Right ventricle myocardium inferior (tissue), 1 donor: ENCODE data around the gene TASL. TPM values are rescaled to one million over a fixed set of nuclear protein-coding genes. Genes with fewer than 3 reads are reported as not detected.
"Not testable (repeated sequence)": the region's sequence is repeated elsewhere in the genome, so short reads cannot be mapped to it uniquely, and the experiment has no call there.

ENCODE experiments used
- ATAC-seq: fragments of 200-7000 bp; cut with Tn5 transposase; one replicate; pipeline ENCODE4 v1.9.1; 2020; ENCODE audit warnings: mild to moderate bottlenecking, moderate library complexity
- DNase-seq: peaks from one replicate; pipeline ENCODE4 v3.0.0; 2021; ENCODE audit errors: missing footprints
- intact Hi-C: fragments of 100-400 bp; cut with DNase I; formaldehyde crosslinking; loops from one replicate; pipeline ENCODE4 v1.11.0; 2022
- total RNA-seq: library from RNA; stranded (reverse); fragmentation: NEBNext Ultra II Directional; extraction: Animal tissue kit (Norgen Biotek cat#: 25700); gene quantifications from one replicate; pipeline ENCODE4 v1.2.1, GENCODE V29; 2021
- donor health status: DM: no; HTN: yes; CAD: no; lungs with severe emphysema.

TASL gene
- total RNA-seq, 1 donor from 2014 or later, result 0.68 TPM

DNA sequence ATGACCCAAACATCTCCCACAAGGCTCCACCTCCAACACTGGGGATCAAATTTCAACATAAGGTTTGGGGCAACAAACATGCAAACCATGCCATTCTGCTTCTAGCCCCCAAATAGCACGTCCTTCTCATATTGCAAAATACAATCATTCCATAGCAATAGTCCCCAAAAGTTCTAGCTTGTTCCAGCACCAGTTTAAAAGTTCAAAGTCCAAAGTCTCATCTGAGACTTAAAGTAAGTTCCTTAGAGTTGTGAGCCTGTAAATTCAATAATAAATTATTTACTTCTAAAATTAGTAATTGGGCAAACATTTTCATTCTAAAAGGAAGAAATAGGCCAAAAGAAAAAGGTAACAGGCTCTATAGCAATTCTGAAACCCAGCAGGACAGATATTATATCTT, 8.9 kb upstream of the TASL start:
- intact Hi-C loops, result no loop called here
- no peak for ATAC-seq
- DNase-seq, result no peak

DNA sequence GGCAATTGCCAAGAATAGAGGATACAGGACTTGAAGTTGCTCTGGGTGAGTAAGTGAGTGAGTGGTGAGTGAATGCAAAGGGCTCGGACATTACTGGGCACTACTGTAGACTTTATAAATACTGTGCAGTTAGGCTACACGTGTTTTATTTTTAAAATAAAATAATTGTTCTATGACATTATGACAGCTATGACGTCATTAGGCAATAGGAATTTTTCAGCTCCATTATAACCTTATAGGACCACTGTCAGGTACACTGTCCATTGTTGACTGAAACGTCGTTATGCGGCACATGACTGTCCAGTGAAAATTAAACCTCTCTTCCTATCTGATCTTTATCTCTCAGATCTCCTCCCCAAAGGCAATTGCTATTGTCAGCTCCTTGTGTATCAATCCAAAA, 5.1 kb upstream of the TASL start:
- intact Hi-C loops, result no loop called here
- DNase-seq, result no peak
- no peak for ATAC-seq

DNA sequence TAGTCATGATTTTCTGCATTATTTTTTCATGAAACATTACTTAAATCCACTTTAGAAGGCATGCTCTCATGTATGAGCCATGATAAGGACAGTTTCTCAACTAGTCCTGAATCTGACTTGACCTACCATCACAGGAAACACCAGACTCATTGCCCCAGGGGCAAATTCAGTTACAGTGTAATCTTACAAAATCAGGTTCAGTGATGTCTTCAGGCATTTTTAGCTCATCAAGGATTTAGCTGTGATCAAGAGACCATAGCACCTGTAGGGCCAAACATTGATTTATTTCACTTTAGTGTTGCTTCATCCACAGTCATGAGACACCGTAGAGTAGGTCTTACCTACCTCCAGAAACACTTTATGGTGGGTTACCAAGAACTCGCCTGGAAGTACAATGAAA, 3.1 kb upstream of the TASL start:
- ATAC-seq, result no peak
- intact Hi-C loops, result no loop called here
- DNase-seq, result no peak

DNA sequence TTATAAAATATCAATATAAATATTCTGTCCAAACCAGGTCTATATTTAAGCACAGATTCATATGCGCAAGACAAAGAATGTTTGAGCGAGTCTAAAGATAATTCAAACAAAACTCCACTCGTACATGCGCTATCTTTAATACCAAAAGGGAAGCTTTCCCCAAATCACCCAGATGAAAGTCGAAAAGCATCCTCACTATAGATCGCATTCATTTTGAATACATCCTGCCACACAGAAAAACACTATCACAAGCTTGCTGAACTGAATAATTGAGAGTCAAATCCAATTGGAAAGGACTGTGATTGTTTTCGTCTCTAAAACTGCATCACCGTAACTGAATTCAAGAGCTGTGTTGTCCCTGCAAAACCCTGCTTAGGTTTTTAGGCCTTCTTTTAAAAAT, 685 bp downstream of the TASL start:
- ATAC-seq (no peak), DNase-seq (no peak)
- intact Hi-C loops, result no loop called here

DNA sequence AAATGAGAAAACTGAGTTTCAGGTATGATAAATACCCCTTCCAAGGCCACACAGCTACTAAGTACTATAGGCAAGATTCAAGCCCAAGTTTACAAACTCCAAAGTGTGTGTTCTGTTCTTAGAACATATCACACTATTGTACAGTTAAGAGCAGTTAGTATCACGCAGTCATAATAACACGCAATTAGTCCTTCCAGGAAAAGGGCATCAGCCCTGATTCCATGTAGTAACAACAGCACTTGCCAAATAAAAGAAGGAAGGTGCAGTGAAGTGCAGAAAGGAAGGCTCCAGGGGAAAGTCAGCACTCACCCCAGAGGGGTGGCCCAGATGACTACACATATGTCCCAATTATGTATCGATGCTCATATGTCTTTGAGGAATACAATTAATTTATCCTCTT, 4.4 kb downstream of the TASL start:
- intact Hi-C loops, result loop anchor here (5.0 kb wide), 2 partner anchors 99 to 134 kb away; no protein-coding TSS in a partner anchor

DNA sequence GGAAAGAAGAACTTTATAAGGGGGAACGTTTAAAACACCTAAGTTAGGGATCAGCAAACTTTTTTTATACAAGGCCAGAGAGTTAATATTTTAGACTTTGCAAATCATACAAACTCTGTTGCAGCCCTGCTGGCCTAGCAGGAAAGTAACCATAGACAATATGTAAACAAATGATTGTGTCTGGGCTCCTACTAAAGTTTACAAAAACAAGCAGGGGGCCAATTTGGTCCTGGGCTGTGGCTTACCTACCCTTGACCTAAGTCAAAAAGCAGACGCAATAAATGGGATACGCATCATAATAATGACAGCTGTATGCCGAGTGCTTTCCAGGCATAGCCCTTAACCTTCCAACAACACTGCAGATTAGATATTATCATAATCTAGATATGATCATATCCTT, 4.9 kb downstream of the TASL start:
- no peak for ATAC-seq

More for the DNA sequence above, 4.4 kb downstream of the TASL start:
- DNase-seq, result no peak
- no peak for ATAC-seq

DNA sequence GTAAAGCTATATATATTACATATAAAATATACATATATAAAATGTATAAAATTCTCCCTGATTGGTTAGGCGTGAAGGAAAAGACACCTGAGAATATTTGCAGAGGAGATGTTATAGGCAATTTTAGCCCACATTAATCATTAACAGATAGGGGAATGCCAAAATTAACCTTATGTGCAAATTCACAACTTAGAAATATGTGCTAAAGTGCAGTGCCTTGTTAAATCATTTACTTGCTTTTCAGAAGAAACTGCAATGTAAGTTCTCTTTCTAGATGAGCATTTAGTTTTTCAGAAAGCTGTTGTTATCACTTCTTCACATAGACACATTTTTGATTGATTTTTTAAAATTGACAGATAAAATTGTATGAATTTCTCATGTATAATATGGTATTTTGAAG, 5.6 kb downstream of the TASL start:
- ATAC-seq (no peak), DNase-seq (no peak)
- intact Hi-C loops, result loop anchor here (5.0 kb wide), 2 partner anchors 100 to 135 kb away; no protein-coding TSS in a partner anchor

More for the DNA sequence above, 4.9 kb downstream of the TASL start:
- no peak for DNase-seq
- intact Hi-C loops, result loop anchor here (5.0 kb wide), 2 partner anchors 100 to 135 kb away; no protein-coding TSS in a partner anchor

DNA sequence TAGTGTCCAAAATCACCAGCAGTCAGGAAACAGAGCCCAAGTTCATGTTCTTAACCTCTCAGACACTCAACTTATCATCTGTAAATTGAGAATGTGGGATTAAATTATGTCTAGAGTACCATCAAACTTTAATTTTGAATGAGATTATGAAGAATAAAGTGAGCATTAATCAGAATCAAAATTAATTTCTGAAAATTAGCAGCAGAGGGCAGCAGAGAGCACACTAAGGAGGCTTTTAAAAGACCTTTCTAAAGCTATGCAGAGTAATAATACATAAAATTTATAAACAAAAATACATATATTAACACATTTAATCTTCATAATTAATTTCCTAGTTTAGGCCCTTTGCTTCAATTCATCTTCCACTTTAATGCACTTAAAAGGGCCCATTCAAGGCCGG, 7.1 kb downstream of the TASL start:
- DNase-seq (no peak), ATAC-seq (no peak)
- intact Hi-C loops, result loop anchor here (5.0 kb wide), 2 partner anchors 102 to 137 kb away; no protein-coding TSS in a partner anchor

DNA sequence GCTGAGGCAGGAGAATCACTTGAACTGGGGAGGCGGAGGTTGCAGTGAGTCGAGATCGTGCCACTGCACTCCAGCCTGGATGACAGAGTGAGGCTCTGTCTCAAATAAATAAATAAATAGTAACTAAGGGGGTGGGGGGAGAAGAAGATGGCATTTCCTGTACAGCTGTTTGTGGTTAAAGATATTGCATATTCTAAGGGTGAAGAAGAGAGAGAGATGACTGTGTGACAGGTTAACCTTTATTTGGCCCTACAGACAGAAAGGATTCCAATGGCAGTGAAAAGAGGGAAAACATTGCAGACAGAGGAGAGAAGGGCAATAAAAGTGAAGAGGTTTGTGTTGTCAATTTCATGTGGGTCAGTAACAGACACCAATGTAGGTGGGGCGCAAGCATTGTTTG, 9.4 kb downstream of the TASL start:
- DNase-seq, result no peak
- no peak for ATAC-seq
- intact Hi-C loops, result no loop called here

DNA sequence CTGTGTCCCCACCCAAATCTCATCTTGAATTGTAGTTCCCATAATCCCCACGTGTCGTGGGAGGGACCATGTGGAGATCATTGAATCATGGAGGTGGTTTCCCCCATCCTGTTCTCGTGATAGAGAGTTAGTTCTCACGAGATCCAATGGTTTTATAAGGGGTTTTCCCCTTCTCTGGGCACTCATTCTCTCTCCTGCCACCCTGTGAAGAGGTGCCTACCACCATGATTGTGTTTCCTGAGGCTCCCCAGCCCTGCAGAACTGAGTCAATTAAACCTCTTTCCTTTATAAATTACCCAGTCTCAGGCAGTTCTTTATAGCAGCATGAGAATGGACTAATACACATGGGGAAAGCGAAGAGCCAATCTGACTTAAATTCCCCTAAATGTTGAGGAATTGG, 14.5 kb downstream of the TASL start:
- ATAC-seq, intact Hi-C loops, DNase-seq: not testable (repeated sequence)

DNA sequence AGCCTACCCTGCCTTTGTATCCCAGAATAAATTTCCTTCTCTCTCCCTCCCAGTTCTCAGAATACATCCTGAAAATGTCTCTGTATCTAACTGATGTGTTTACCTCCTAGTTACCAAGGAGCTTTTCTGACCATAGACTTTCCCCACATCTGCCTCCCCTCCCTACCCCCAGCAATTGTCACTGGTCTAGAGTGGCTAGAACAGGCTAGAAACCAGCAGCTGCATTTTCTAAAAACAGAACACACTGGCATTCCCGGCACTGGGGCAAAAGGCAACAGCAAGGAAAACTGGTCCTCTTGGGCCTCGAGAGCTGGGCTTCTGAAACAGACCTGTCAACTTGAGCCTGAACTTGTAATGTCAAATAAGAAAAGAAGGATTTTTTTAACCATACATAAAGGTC, 16.4 kb downstream of the TASL start:
- ATAC-seq (peak; percentile 91), DNase-seq (no peak)
- intact Hi-C loops, result no loop called here

DNA sequence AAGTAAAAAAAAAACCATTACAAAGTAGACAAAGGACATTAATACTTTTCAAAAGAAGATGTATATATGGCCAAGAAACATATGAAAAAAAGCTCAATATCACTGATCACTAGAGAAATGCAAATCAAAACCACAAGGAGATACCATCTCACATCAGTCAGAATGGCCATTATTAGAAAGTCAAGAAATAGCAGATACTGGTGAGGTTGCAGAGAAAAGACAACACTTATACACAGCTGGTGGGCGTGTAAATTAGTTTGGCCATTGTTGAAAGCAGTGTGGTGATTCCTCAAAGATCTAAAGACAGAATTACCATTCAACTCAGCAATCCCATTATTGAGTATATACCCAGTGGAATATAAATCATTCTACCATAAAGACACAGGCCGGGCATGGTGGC, 39.3 kb downstream of the TASL start:
- intact Hi-C loops, result no loop called here

DNA sequence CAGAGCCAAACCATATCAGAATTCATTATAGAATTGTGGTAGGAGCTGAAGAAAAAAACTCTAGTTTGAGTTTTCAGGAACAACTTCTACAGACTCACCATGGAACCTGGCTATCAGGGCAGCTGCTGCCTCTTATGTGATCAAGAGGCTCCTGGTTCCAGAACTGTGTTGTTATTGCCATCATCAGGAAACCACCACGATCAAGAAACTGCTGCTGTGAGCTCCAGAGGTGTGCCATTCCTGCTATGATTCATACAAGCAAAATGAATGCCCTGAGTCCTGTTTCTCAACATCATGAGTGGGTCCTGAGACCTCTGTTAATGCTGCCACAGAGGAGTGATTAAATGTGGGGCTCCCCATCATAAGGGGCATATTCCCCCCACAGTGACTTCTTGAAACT, 43.7 kb downstream of the TASL start:
- ATAC-seq (no peak), DNase-seq (no peak)
- intact Hi-C loops, result no loop called here

More for the DNA sequence above, 39.3 kb downstream of the TASL start:
- ATAC-seq, result no peak
- no peak for DNase-seq

DNA sequence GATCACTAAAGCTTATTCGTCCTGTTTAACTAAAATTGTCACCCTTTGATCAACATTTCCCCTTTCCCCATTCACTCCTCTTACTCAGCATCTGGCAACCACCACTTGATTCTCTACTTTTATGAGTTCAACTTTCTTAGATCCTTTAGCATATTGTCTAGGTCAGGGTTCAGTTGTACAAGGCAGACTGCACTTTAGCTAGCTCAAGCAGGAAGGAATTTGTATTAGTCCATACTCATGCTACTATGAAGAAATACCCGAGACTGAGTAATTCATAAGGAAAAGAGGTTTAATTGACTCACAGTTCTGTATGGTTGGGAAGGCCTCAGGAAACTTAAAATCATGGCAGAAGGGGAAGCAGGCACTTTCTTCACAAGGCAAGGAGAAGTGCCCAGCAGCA, 44.3 kb downstream of the TASL start:
- intact Hi-C loops, result no loop called here
- no peak for DNase-seq
- no peak for ATAC-seq

DNA sequence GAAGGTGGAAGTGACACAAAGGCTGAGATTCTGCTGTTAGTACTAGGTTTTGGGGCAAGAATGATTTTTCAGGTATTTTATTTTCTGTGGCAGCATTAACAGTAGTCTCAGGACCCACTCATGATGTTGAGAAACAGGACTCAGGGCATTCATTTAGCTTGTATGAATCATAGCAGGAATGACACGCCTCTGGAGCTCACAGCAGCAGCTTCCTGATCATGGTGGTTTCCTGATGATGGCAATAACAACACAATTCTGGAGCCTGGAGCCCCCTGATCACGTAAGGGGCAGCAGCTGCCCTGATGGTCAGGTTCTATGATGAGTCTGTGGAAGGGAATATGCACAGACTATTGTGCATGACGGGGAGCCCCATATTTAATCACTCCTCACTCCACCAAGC, 47.0 kb downstream of the TASL start:
- ATAC-seq, result no peak
- no peak for DNase-seq
- intact Hi-C loops, result no loop called here

DNA sequence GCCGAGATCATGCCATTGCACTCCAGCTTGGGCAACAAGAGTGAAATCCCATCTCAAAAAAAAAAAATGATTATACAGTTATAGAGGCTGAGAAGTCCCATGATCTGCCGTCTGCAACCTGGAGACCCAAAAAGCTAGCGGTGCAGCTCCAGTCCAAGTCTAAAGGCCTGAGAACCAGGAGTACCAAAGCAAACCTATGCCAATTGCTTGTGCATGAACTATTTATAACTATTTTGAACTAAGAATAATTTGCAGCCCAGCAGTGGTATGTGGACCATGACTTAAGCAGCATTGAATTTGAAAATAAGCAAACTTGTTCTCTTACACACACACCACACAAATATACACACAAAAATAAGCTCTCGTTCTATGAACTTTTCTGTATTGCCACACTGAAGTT, 51.8 kb downstream of the TASL start:
- ATAC-seq (no peak), DNase-seq (no peak)
- intact Hi-C loops, result no loop called here

DNA sequence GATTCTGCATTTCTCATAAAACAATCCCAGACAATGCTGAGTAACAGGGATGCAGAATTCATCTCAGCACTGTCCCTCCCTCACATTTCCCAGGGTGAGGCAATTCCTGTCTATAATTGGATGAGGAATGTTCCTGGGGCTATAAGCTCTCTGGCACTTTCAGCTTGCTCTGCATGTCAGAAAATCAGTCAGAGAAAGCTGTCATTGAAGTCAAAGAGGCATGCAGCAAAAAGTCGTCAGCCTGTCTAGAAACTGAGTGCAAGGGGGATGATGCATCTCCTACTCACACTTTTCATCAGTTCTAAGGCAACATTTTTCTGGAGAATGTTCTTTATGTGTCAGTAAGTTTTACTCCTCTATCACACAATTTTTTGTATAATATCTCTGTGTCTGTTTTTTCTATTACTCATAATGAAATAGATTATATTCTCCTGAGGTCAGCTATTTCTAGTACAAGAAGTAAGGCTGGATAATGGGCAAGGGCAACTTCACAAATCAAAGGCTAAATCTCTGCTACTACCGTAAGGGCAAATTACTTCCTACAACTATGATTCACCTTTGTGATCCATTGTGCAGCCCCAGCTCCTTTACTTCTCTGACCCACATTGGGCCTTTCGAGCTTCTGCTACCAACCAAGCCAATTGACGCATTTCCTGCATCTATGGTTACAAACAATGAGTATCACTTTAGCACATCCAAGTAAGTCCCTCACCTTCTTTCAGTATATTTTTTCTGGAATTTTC, 56.0 kb downstream of the TASL start:
- DNase-seq (no peak), ATAC-seq (no peak)
- intact Hi-C loops, result no loop called here

DNA sequence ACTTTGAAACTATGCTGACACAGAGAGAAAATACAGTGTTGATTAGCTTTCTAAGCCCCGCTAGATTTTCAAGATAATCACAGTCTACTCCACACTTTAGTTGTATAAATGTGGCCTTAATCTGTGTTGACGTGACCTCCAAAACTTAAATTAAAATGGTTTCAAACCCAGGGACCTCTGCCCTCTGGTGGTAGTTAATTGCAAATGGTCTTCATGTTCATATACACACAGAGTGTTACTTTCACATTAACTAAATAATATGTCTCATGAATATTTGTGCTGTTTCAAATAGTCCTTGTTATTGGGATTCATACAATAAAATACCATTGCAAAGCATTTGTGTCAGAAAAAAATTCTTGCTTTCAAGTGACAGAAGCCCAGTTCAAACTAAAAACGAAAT, 64.3 kb downstream of the TASL start:
- DNase-seq (no peak), ATAC-seq (no peak)
- intact Hi-C loops, result no loop called here
